ENCODE measurements around the gene NFATC3.
"Not testable (repeated sequence)": the region's sequence is repeated elsewhere in the genome, so short reads cannot be mapped to it uniquely, and the experiment has no call there.

The NFATC3 gene

GRCh38 chr16:68093816-68094613 lies 8.8 kb downstream of the NFATC3 start:
- Histone ChIP-seq H3K9me3 (ENCODE audit: control insufficient read depth, insufficient read depth, low read length) (no peaks in the 10 kb centered on the region), H3K4me3 (ENCODE audit: low read depth, low read length) (no peak overlapping the region), H3K9ac (ENCODE audit: low read depth, low read length) (no peak overlapping the region), H3K27me3 (ENCODE audit: control insufficient read depth, insufficient read depth, low read length) (no peaks in the 10 kb centered on the region), H3K4me1 (ENCODE audit: control insufficient read depth, insufficient read depth, low read length) (peaks cover 25% of the 10 kb centered on the region), H3K36me3 (ENCODE audit: control insufficient read depth, insufficient read depth, low read length) (no peaks in the 10 kb centered on the region)

GRCh38 chr16:68094614-68094934 lies 9.4 kb downstream of the NFATC3 start:
- Histone ChIP-seq H3K36me3 (ENCODE audit: control insufficient read depth, insufficient read depth, low read length) (no peaks in the 10 kb centered on the region), H3K4me1 (ENCODE audit: control insufficient read depth, insufficient read depth, low read length) (peaks cover 25% of the 10 kb centered on the region), H3K9ac (ENCODE audit: low read depth, low read length) (no peak overlapping the region), H3K9me3 (ENCODE audit: control insufficient read depth, insufficient read depth, low read length) (no peaks in the 10 kb centered on the region), H3K4me3 (ENCODE audit: low read depth, low read length) (no peak overlapping the region), H3K27me3 (ENCODE audit: control insufficient read depth, insufficient read depth, low read length) (no peaks in the 10 kb centered on the region)

- Histone ChIP-seq H3K27me3 (ENCODE audit: control insufficient read depth, insufficient read depth, low read length) (no peaks in the 10 kb centered on the region), H3K4me1 (ENCODE audit: control insufficient read depth, insufficient read depth, low read length) (peaks cover 18% of the 10 kb centered on the region), H3K36me3 (ENCODE audit: control insufficient read depth, insufficient read depth, low read length) (no peaks in the 10 kb centered on the region), H3K9me3 (ENCODE audit: control insufficient read depth, insufficient read depth, low read length) (no peaks in the 10 kb centered on the region), H3K4me3 (ENCODE audit: low read depth, low read length) (no peak overlapping the region), H3K9ac (ENCODE audit: low read depth, low read length) (no peak overlapping the region)
Measured at GRCh38 chr16:68096491-68096890, 11.3 kb downstream of the NFATC3 start.

GRCh38 chr16:68097088-68097487 lies 11.9 kb downstream of the NFATC3 start:
- Histone ChIP-seq H3K9ac (ENCODE audit: low read depth, low read length) (no peak overlapping the region), H3K36me3 (ENCODE audit: control insufficient read depth, insufficient read depth, low read length) (no peaks in the 10 kb centered on the region), H3K9me3 (ENCODE audit: control insufficient read depth, insufficient read depth, low read length) (no peaks in the 10 kb centered on the region), H3K4me3 (ENCODE audit: low read depth, low read length) (no peak overlapping the region), H3K27me3 (ENCODE audit: control insufficient read depth, insufficient read depth, low read length) (no peaks in the 10 kb centered on the region), H3K4me1 (ENCODE audit: control insufficient read depth, insufficient read depth, low read length) (peaks cover 18% of the 10 kb centered on the region)

- Histone ChIP-seq H3K27me3 (ENCODE audit: control insufficient read depth, insufficient read depth, low read length) (no peaks in the 10 kb centered on the region), H3K36me3 (ENCODE audit: control insufficient read depth, insufficient read depth, low read length) (no peaks in the 10 kb centered on the region)
Measured at GRCh38 chr16:68097895-68098294, 12.7 kb downstream of the NFATC3 start.

GRCh38 chr16:68100488-68100887 lies 15.3 kb downstream of the NFATC3 start:
- Histone ChIP-seq H3K4me1 (ENCODE audit: control insufficient read depth, insufficient read depth, low read length) (peaks cover 4% of the 10 kb centered on the region), H3K36me3 (ENCODE audit: control insufficient read depth, insufficient read depth, low read length) (no peaks in the 10 kb centered on the region), H3K27me3 (ENCODE audit: control insufficient read depth, insufficient read depth, low read length) (no peaks in the 10 kb centered on the region), H3K9me3 (ENCODE audit: control insufficient read depth, insufficient read depth, low read length) (no peaks in the 10 kb centered on the region), H3K9ac (ENCODE audit: low read depth, low read length) (no peak overlapping the region), H3K4me3 (ENCODE audit: low read depth, low read length) (no peak overlapping the region)

More at GRCh38 chr16:68097895-68098294, 12.7 kb downstream of the NFATC3 start:
- H3K9me3 ChIP-seq (ENCODE audit: control insufficient read depth, insufficient read depth, low read length), result no peaks in the 10 kb centered on the region
- no peak overlapping the region for H3K4me3 ChIP-seq (ENCODE audit: low read depth, low read length)
- H3K4me1 ChIP-seq (ENCODE audit: control insufficient read depth, insufficient read depth, low read length), result peaks cover 18% of the 10 kb centered on the region
- no peak overlapping the region for H3K9ac ChIP-seq (ENCODE audit: low read depth, low read length)

- Histone ChIP-seq H3K27me3 (ENCODE audit: control insufficient read depth, insufficient read depth, low read length) (no peaks in the 10 kb centered on the region), H3K9ac (ENCODE audit: low read depth, low read length) (no peak overlapping the region), H3K9me3 (ENCODE audit: control insufficient read depth, insufficient read depth, low read length) (no peaks in the 10 kb centered on the region), H3K4me3 (ENCODE audit: low read depth, low read length) (no peak overlapping the region), H3K4me1 (ENCODE audit: control insufficient read depth, insufficient read depth, low read length) (peaks cover 2% of the 10 kb centered on the region), H3K36me3 (ENCODE audit: control insufficient read depth, insufficient read depth, low read length) (no peaks in the 10 kb centered on the region)
Measured at GRCh38 chr16:68105611-68106010, 20.4 kb downstream of the NFATC3 start.

- H3K36me3 ChIP-seq (ENCODE audit: control insufficient read depth, insufficient read depth, low read length); H3K9ac ChIP-seq (ENCODE audit: low read depth, low read length); H3K27me3 ChIP-seq (ENCODE audit: control insufficient read depth, insufficient read depth, low read length); H3K4me3 ChIP-seq (ENCODE audit: low read depth, low read length); H3K4me1 ChIP-seq (ENCODE audit: control insufficient read depth, insufficient read depth, low read length); H3K9me3 ChIP-seq (ENCODE audit: control insufficient read depth, insufficient read depth, low read length): not testable (repeated sequence)
Measured at GRCh38 chr16:68107230-68107928, 22.2 kb downstream of the NFATC3 start.

GRCh38 chr16:68109156-68109555 lies 24.0 kb downstream of the NFATC3 start:
- not testable (repeated sequence) for H3K4me3 ChIP-seq (ENCODE audit: low read depth, low read length); H3K9me3 ChIP-seq (ENCODE audit: control insufficient read depth, insufficient read depth, low read length); H3K4me1 ChIP-seq (ENCODE audit: control insufficient read depth, insufficient read depth, low read length); H3K27me3 ChIP-seq (ENCODE audit: control insufficient read depth, insufficient read depth, low read length); H3K9ac ChIP-seq (ENCODE audit: low read depth, low read length); H3K36me3 ChIP-seq (ENCODE audit: control insufficient read depth, insufficient read depth, low read length)

GRCh38 chr16:68110611-68111010 lies 25.4 kb downstream of the NFATC3 start:
- H3K36me3 ChIP-seq (ENCODE audit: control insufficient read depth, insufficient read depth, low read length); H3K27me3 ChIP-seq (ENCODE audit: control insufficient read depth, insufficient read depth, low read length); H3K4me3 ChIP-seq (ENCODE audit: low read depth, low read length); H3K4me1 ChIP-seq (ENCODE audit: control insufficient read depth, insufficient read depth, low read length); H3K9ac ChIP-seq (ENCODE audit: low read depth, low read length); H3K9me3 ChIP-seq (ENCODE audit: control insufficient read depth, insufficient read depth, low read length): not testable (repeated sequence)

GRCh38 chr16:68111379-68111778 lies 26.2 kb downstream of the NFATC3 start:
- Histone ChIP-seq H3K4me1 (ENCODE audit: control insufficient read depth, insufficient read depth, low read length) (no peaks in the 10 kb centered on the region), H3K9ac (ENCODE audit: low read depth, low read length) (no peak overlapping the region), H3K36me3 (ENCODE audit: control insufficient read depth, insufficient read depth, low read length) (no peaks in the 10 kb centered on the region), H3K4me3 (ENCODE audit: low read depth, low read length) (no peak overlapping the region), H3K27me3 (ENCODE audit: control insufficient read depth, insufficient read depth, low read length) (no peaks in the 10 kb centered on the region), H3K9me3 (ENCODE audit: control insufficient read depth, insufficient read depth, low read length) (no peaks in the 10 kb centered on the region)

GRCh38 chr16:68113059-68113761 lies 28.0 kb downstream of the NFATC3 start:
- no peak overlapping the region for H3K9ac ChIP-seq (ENCODE audit: low read depth, low read length)
- no peak overlapping the region for H3K4me3 ChIP-seq (ENCODE audit: low read depth, low read length)
- no peaks in the 10 kb centered on the region for H3K9me3 ChIP-seq (ENCODE audit: control insufficient read depth, insufficient read depth, low read length)
- H3K4me1 ChIP-seq (ENCODE audit: control insufficient read depth, insufficient read depth, low read length), result no peaks in the 10 kb centered on the region
- H3K27me3 ChIP-seq (ENCODE audit: control insufficient read depth, insufficient read depth, low read length), result no peaks in the 10 kb centered on the region
- H3K36me3 ChIP-seq (ENCODE audit: control insufficient read depth, insufficient read depth, low read length), result no peaks in the 10 kb centered on the region

All from iPS-15b (cell line).